Measurements from ENCODE around the gene NFATC1. TPM values are rescaled to one million over a fixed set of nuclear protein-coding genes. Genes with fewer than 3 reads are reported as not detected.

The NFATC1 gene
- total RNA-seq, 1 donor from 2014 or later: 18.3 TPM

- no peaks in the 10 kb centered on the region for H3K9me3 ChIP-seq (replicated peaks)
- no peaks in the 10 kb centered on the region for H3K36me3 ChIP-seq
- intact Hi-C loops (cut with micrococcal nuclease): no loop called here
- H3K27ac ChIP-seq (replicated peaks): no peak overlapping the region
- TF ChIP-seq CTCF (IDR thresholded peaks at IDR 0.05; ENCODE audit: borderline replicate concordance): no peak
- no peak overlapping the region for H3K4me3 ChIP-seq
- DNase-seq: no peak
- H3K4me1 ChIP-seq: no peaks in the 10 kb centered on the region
- peaks cover 11% of the 10 kb centered on the region for H3K27me3 ChIP-seq (ENCODE audit: low read depth)
Measured at GRCh38 chr18:79553696-79554095, 158.0 kb downstream of the NFATC1 start.

DNA sequence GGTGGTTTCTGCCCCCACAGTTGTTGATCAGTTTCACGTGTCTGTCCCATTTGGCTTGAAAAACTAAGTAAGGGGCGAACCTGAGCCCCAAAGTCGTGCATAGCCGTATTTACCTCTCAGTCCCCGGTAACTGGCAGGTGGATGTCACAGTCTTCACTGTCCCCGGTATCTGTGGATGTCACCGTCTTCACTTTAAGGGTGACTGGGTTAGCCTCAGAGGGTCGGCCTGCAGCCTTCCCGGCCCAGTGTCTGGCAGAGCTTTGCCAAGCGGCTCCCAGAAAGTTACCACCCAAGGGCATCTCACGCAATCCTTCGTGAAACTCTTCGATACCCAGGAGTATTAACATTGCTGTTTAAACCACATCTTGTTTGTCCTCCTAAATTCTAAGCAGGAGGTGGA lies 158.6 kb downstream of the NFATC1 start:
- Histone ChIP-seq H3K27me3 (ENCODE audit: low read depth) (peaks cover 5% of the 10 kb centered on the region), H3K9me3 (replicated peaks) (no peaks in the 10 kb centered on the region), H3K36me3 (no peaks in the 10 kb centered on the region), H3K4me3 (no peak overlapping the region), H3K27ac (replicated peaks) (no peak overlapping the region), H3K4me1 (no peaks in the 10 kb centered on the region)
- TF ChIP-seq CTCF (IDR thresholded peaks at IDR 0.05; ENCODE audit: borderline replicate concordance): no peak
- intact Hi-C loops (cut with micrococcal nuclease): no loop called here
- DNase-seq: no peak

- DNase-seq: no peak
Measured at GRCh38 chr18:79554945-79555645, 159.4 kb downstream of the NFATC1 start.

GRCh38 chr18:79555885-79556284 lies 160.2 kb downstream of the NFATC1 start:
- intact Hi-C loops (cut with micrococcal nuclease): no loop called here
- TF ChIP-seq CTCF (IDR thresholded peaks at IDR 0.05; ENCODE audit: borderline replicate concordance): no peak
- Histone ChIP-seq H3K9me3 (replicated peaks) (no peaks in the 10 kb centered on the region), H3K4me3 (no peak overlapping the region), H3K27ac (replicated peaks) (no peak overlapping the region), H3K4me1 (no peaks in the 10 kb centered on the region), H3K36me3 (no peaks in the 10 kb centered on the region), H3K27me3 (ENCODE audit: low read depth) (peaks cover 3% of the 10 kb centered on the region)
- DNase-seq: no peak

More at GRCh38 chr18:79554945-79555645, 159.4 kb downstream of the NFATC1 start:
- Histone ChIP-seq H3K27me3 (ENCODE audit: low read depth) (peaks cover 3% of the 10 kb centered on the region), H3K4me1 (no peaks in the 10 kb centered on the region), H3K4me3 (no peak overlapping the region), H3K9me3 (replicated peaks) (no peaks in the 10 kb centered on the region), H3K36me3 (no peaks in the 10 kb centered on the region), H3K27ac (replicated peaks) (no peak overlapping the region)
- intact Hi-C loops (cut with micrococcal nuclease): no loop called here
- TF ChIP-seq CTCF (IDR thresholded peaks at IDR 0.05; ENCODE audit: borderline replicate concordance): no peak

DNA sequence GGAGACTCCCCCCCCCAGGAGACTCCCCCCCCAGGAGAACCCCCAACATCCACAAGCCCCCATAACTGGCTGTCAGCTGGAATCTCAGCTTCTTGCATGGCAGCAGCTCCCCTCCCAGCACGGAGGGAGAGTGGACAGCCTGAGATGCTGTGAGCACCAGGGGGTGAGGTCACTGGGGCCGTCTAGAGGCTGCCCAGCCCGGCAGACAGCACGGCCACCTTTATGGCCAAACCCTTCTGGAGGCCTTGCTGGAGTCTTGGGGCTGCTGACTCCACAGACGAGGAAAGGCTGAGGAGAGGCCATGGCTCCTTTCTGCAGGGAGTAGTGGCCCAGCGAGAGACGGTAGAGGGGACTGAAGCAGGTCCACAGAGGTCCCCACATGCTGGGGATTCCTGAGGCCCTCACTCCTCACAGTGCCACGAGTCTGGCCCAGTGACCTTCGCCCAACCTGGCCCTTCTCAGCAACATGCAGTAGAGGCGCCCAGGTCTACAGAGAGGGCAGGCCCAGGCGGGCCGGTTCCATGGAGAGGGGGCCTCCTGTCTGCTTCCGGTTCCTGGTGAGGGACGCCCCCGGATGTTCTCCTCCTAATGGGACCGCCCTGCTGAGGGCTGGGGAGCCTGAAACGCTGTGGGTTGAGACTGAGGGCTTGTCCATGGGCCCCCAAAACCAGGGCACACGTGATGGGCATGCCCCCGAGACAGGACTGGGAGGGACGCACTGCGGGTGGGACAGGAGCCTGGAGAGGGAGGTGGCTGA lies 161.3 kb downstream of the NFATC1 start:
- no peak overlapping the region for H3K4me3 ChIP-seq
- no peaks in the 10 kb centered on the region for H3K9me3 ChIP-seq (replicated peaks)
- no peaks in the 10 kb centered on the region for H3K36me3 ChIP-seq
- H3K4me1 ChIP-seq: no peaks in the 10 kb centered on the region
- DNase-seq: no peak
- no peak for TF ChIP-seq CTCF (IDR thresholded peaks at IDR 0.05; ENCODE audit: borderline replicate concordance)
- peaks cover 3% of the 10 kb centered on the region for H3K27me3 ChIP-seq (ENCODE audit: low read depth)
- intact Hi-C loops (cut with micrococcal nuclease): no loop called here
- no peak overlapping the region for H3K27ac ChIP-seq (replicated peaks)

All from left ventricle myocardium inferior (tissue), 1 donor.